SK-N-SH treated with all-trans-retinoic acid at 6 μM for 48 hours (cell line): ENCODE results near the gene NHP2.

ENCODE experiments used
- ATAC-seq: fragments of 200-7000 bp; cut with Tn5 transposase; 3 replicates; pipeline ENCODE4 v1.9.1; 2020; ENCODE audit warnings: mild to moderate bottlenecking, moderate library complexity
- ARNTL ChIP-seq: fragments of 450-650 bp; formaldehyde crosslinking; IDR thresholded peaks from 2 replicates; pipeline ENCODE4 v1.5.0; 2020; ENCODE audit warnings: low read depth, mild to moderate bottlenecking, moderate library complexity, borderline replicate concordance
- BACH2 ChIP-seq: fragments of 250-450 bp; sonication (Bioruptor Pico); IDR thresholded peaks from 2 replicates; pipeline ENCODE4 v1.9.0; 2021; ENCODE audit warnings: mild to moderate bottlenecking, borderline replicate concordance
- ESRRG ChIP-seq: fragments of 250-450 bp; sonication (Bioruptor Pico); IDR thresholded peaks from 2 replicates; pipeline ENCODE4 v1.6.1; 2021; ENCODE audit warnings: mild to moderate bottlenecking
- GLIS3 ChIP-seq: fragments of 250-450 bp; sonication (Bioruptor Pico); IDR thresholded peaks from 2 replicates; pipeline ENCODE4 v1.5.0; 2020; ENCODE audit warnings: mild to moderate bottlenecking, moderate library complexity
- OSR1 ChIP-seq: fragments of 250-450 bp; sonication (Bioruptor Pico); IDR thresholded peaks from 2 replicates; pipeline ENCODE4 v1.8.0; 2022; ENCODE audit warnings: moderate library complexity, mild to moderate bottlenecking, inconsistent platforms
- PATZ1 ChIP-seq: fragments of 250-450 bp; sonication (Bioruptor Pico); IDR thresholded peaks from 2 replicates; pipeline ENCODE4 v1.8.0; 2020; ENCODE audit warnings: mild to moderate bottlenecking, moderate library complexity, borderline replicate concordance
- PPARA ChIP-seq: fragments of 250-450 bp; sonication (Bioruptor Pico); IDR thresholded peaks from 2 replicates; pipeline ENCODE4 v1.5.0; 2020; ENCODE audit warnings: mild to moderate bottlenecking, borderline replicate concordance
- RARB ChIP-seq: fragments of 250-450 bp; sonication (Bioruptor Pico); IDR thresholded peaks from 2 replicates; pipeline ENCODE4 v1.8.0; 2021; ENCODE audit warnings: mild to moderate bottlenecking, moderate library complexity
- SNAI2 ChIP-seq: fragments of 250-450 bp; sonication (Bioruptor Pico); IDR thresholded peaks from 2 replicates; pipeline ENCODE4 v1.5.0; 2020; ENCODE audit warnings: mild to moderate bottlenecking, moderate library complexity
- TCF4 ChIP-seq: fragments of 250-450 bp; sonication (Bioruptor Pico); IDR thresholded peaks from 2 replicates; pipeline ENCODE4 v1.8.0; 2021; ENCODE audit warnings: mild to moderate bottlenecking, moderate library complexity, borderline replicate concordance
- ZC3H10 ChIP-seq: fragments of 250-450 bp; sonication (Bioruptor Pico); IDR thresholded peaks from 2 replicates; pipeline ENCODE4 v1.5.1; 2021; ENCODE audit warnings: mild to moderate bottlenecking, moderate library complexity
- ZFP3 ChIP-seq: fragments of 250-450 bp; sonication (Bioruptor Pico); IDR thresholded peaks from 2 replicates; pipeline ENCODE4 v1.5.0; 2020; ENCODE audit warnings: mild to moderate bottlenecking, moderate library complexity
- ZFP30 ChIP-seq: fragments of 450-650 bp; formaldehyde crosslinking; IDR thresholded peaks from 2 replicates; pipeline ENCODE4 v1.5.0; 2022; ENCODE audit warnings: mild to moderate bottlenecking, moderate library complexity
- ZNF565 ChIP-seq: fragments of 450-650 bp; formaldehyde crosslinking; conservative IDR thresholded peaks from 2 replicates; pipeline ENCODE4 v1.5.0; 2020; ENCODE audit warnings: low read depth, mild to moderate bottlenecking, moderate library complexity
- ZNF70 ChIP-seq: fragments of 450-650 bp; formaldehyde crosslinking; IDR thresholded peaks from 2 replicates; pipeline ENCODE4 v1.5.0; 2020; ENCODE audit warnings: mild to moderate bottlenecking, moderate library complexity
- ZNF8 ChIP-seq: fragments of 450-650 bp; formaldehyde crosslinking; IDR thresholded peaks from 2 replicates; pipeline ENCODE4 v1.5.0; 2020; ENCODE audit warnings: mild to moderate bottlenecking, moderate library complexity
- TF ChIP-seq, protein P1 (sequence below): fragments of 250-450 bp; sonication (Bioruptor Pico); IDR thresholded peaks from 2 replicates; pipeline ENCODE4 v1.5.1; 2020; ENCODE audit warnings: low read depth, mild to moderate bottlenecking, moderate library complexity
- TF ChIP-seq, protein P2 (sequence below): fragments of 250-450 bp; sonication (Bioruptor Pico); IDR thresholded peaks from 2 replicates; pipeline ENCODE4 v1.5.0; 2020; ENCODE audit warnings: mild to moderate bottlenecking, moderate library complexity
- TF ChIP-seq, protein P3 (sequence below): fragments of 250-450 bp; sonication (Bioruptor Pico); IDR thresholded peaks from 2 replicates; pipeline ENCODE4 v1.8.0; 2021; ENCODE audit warnings: low read depth, mild to moderate bottlenecking, moderate library complexity, borderline replicate concordance
- TF ChIP-seq, protein P4 (sequence below): fragments of 250-450 bp; sonication (Bioruptor Pico); IDR thresholded peaks from 2 replicates; pipeline ENCODE4 v1.5.1; 2021; ENCODE audit warnings: mild to moderate bottlenecking, moderate library complexity

The NHP2 gene

GRCh38 chr5:178107756-178108310 lies 45.9 kb downstream of the NHP2 start:
- peak; percentile 48 for ATAC-seq
- TF ChIP-seq, protein P1, sequence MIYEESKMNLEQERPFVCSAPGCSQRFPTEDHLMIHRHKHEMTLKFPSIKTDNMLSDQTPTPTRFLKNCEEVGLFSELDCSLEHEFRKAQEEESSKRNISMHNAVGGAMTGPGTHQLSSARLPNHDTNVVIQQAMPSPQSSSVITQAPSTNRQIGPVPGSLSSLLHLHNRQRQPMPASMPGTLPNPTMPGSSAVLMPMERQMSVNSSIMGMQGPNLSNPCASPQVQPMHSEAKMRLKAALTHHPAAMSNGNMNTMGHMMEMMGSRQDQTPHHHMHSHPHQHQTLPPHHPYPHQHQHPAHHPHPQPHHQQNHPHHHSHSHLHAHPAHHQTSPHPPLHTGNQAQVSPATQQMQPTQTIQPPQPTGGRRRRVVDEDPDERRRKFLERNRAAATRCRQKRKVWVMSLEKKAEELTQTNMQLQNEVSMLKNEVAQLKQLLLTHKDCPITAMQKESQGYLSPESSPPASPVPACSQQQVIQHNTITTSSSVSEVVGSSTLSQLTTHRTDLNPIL: no peak
- TF ChIP-seq ZNF565 (CRISPR knock-in tag) (no peak), TCF4 (CRISPR knock-in tag) (no peak), ARNTL (CRISPR knock-in tag) (no peak), GLIS3 (CRISPR knock-in tag) (no peak), BACH2 (no peak), ZNF70 (CRISPR knock-in tag) (no peak), OSR1 (no peak), ZFP3 (no peak), SNAI2 (CRISPR knock-in tag) (no peak), ZC3H10 (CRISPR knock-in tag) (no peak), RARB (no peak), ZFP30 (CRISPR knock-in tag) (no peak)
- TF ChIP-seq, protein P2, sequence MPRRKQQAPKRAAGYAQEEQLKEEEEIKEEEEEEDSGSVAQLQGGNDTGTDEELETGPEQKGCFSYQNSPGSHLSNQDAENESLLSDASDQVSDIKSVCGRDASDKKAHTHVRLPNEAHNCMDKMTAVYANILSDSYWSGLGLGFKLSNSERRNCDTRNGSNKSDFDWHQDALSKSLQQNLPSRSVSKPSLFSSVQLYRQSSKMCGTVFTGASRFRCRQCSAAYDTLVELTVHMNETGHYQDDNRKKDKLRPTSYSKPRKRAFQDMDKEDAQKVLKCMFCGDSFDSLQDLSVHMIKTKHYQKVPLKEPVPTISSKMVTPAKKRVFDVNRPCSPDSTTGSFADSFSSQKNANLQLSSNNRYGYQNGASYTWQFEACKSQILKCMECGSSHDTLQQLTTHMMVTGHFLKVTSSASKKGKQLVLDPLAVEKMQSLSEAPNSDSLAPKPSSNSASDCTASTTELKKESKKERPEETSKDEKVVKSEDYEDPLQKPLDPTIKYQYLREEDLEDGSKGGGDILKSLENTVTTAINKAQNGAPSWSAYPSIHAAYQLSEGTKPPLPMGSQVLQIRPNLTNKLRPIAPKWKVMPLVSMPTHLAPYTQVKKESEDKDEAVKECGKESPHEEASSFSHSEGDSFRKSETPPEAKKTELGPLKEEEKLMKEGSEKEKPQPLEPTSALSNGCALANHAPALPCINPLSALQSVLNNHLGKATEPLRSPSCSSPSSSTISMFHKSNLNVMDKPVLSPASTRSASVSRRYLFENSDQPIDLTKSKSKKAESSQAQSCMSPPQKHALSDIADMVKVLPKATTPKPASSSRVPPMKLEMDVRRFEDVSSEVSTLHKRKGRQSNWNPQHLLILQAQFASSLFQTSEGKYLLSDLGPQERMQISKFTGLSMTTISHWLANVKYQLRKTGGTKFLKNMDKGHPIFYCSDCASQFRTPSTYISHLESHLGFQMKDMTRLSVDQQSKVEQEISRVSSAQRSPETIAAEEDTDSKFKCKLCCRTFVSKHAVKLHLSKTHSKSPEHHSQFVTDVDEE: no peak
- TF ChIP-seq, protein P3, sequence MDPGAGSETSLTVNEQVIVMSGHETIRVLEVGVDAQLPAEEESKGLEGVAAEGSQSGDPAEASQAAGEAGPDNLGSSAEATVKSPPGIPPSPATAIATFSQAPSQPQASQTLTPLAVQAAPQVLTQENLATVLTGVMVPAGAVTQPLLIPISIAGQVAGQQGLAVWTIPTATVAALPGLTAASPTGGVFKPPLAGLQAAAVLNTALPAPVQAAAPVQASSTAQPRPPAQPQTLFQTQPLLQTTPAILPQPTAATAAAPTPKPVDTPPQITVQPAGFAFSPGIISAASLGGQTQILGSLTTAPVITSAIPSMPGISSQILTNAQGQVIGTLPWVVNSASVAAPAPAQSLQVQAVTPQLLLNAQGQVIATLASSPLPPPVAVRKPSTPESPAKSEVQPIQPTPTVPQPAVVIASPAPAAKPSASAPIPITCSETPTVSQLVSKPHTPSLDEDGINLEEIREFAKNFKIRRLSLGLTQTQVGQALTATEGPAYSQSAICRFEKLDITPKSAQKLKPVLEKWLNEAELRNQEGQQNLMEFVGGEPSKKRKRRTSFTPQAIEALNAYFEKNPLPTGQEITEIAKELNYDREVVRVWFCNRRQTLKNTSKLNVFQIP: no peak
- TF ChIP-seq, protein P4, sequence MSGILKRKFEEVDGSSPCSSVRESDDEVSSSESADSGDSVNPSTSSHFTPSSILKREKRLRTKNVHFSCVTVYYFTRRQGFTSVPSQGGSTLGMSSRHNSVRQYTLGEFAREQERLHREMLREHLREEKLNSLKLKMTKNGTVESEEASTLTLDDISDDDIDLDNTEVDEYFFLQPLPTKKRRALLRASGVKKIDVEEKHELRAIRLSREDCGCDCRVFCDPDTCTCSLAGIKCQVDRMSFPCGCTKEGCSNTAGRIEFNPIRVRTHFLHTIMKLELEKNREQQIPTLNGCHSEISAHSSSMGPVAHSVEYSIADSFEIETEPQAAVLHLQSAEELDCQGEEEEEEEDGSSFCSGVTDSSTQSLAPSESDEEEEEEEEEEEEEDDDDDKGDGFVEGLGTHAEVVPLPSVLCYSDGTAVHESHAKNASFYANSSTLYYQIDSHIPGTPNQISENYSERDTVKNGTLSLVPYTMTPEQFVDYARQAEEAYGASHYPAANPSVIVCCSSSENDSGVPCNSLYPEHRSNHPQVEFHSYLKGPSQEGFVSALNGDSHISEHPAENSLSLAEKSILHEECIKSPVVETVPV (CRISPR knock-in tag): no peak

DNA sequence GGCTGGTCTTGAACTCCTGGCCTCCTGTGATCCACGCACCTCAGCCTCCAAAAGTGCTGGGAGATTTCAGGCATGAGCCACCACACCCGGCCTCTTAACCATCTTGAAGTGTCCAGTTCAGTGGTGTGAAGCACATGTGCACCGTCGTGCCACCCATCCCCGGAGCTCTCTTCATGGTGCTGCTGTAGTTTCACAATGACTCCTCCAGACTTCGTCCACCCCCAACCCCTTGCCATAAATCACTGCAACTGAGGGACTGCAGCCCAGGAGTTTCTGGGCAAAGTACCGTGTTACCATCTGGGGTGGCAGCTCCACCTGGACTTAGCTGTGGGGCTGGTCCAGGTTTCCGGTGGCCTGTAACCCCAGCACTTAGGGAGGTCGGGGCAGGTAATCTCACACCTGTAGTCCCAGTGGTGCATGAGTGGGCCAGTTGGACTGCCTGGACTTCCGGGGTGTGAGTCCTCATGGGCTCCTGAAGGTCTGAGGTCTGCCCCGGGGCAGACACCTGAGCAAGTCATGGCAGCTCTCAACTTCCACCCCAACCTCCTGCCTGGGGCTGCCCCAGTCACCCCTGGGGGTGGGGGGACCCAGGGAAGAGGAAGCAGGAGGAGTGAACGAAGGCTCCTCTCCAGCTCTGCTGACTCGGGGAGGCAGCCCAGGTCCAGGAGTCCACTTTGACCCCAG lies 47.0 kb downstream of the NHP2 start:
- ATAC-seq: no peak
- TF ChIP-seq GLIS3 (CRISPR knock-in tag) (no peak), ZNF70 (CRISPR knock-in tag) (no peak), ZFP3 (no peak), ZC3H10 (CRISPR knock-in tag) (no peak), PPARA (no peak), ZNF565 (CRISPR knock-in tag) (no peak), PATZ1 (no peak), OSR1 (no peak), ZNF8 (CRISPR knock-in tag) (no peak), ESRRG (CRISPR knock-in tag) (no peak)
- TF ChIP-seq, protein P3: no peak
- TF ChIP-seq, protein P4 (CRISPR knock-in tag): no peak
